ENCODE results near the gene ATF6.
A peak's percentile ranks its signal among the peaks of the same experiment; 100 is the strongest.

- no peak for TF ChIP-seq POLR2A (IDR thresholded peaks at IDR 0.05; ENCODE audit: low read length)
- TF ChIP-seq NR3C1 (IDR thresholded peaks at IDR 0.05): no peak
- peak; percentile 78 for TF ChIP-seq CTCF (IDR thresholded peaks at IDR 0.05)
- TF ChIP-seq KDM5A (IDR thresholded peaks at IDR 0.05): no peak
- TF ChIP-seq CHD2 (IDR thresholded peaks at IDR 0.05; ENCODE audit: low read length, partially characterized antibody): no peak
- TF ChIP-seq SREBF2 (IDR thresholded peaks at IDR 0.05): no peak
- TF ChIP-seq ZFP36 (IDR thresholded peaks at IDR 0.05; ENCODE audit: borderline replicate concordance, partially characterized antibody): no peak
- TF ChIP-seq MAX (IDR thresholded peaks at IDR 0.05): no peak
- peak; percentile 84 to 89 for TF ChIP-seq RAD21 (conservative IDR thresholded peaks at IDR 0.05 in 1 of 2, IDR thresholded peaks at IDR 0.05 in 1 of 2)
- no peak for TF ChIP-seq JUN (IDR thresholded peaks at IDR 0.05)
- peak; percentile 90 for TF ChIP-seq SMC3 (IDR thresholded peaks at IDR 0.05)
- TF ChIP-seq CEBPB (IDR thresholded peaks at IDR 0.05): no peak
- TF ChIP-seq HEYL (CRISPR knock-in tag; IDR thresholded peaks at IDR 0.05): no peak
Observed at GRCh38 chr1:161792740-161793139, 26.6 kb downstream of the ATF6 start.
